NCI-H748 (cell line): ENCODE data around the gene CHD6.

Source experiments
- DNase-seq: peaks from one replicate; lab custom pipeline; 2025; ENCODE audit not compliant: unreplicated experiment; lab: John Stamatoyannopoulos, UW

CHD6 gene

GRCh38 chr20:41592516-41593216, 25.5 kb downstream of the CHD6 start:
- no peak for DNase-seq

- DNase-seq, result no peak
Observed at GRCh38 chr20:41587956-41588355, 30.2 kb downstream of the CHD6 start.

GRCh38 chr20:41587523-41587922, 30.7 kb downstream of the CHD6 start:
- DNase-seq, result no peak

- DNase-seq, result no peak
Observed at GRCh38 chr20:41586772-41587171, 31.4 kb downstream of the CHD6 start.

GRCh38 chr20:41580350-41580749, 37.8 kb downstream of the CHD6 start:
- DNase-seq, result no peak

GRCh38 chr20:41577129-41578009, 40.8 kb downstream of the CHD6 start:
- no peak for DNase-seq

- DNase-seq, result no peak
Observed at GRCh38 chr20:41575412-41575811, 42.8 kb downstream of the CHD6 start.

- no peak for DNase-seq
Observed at GRCh38 chr20:41574802-41575389, 43.3 kb downstream of the CHD6 start.

GRCh38 chr20:41573955-41574354, 44.2 kb downstream of the CHD6 start:
- DNase-seq, result no peak

GRCh38 chr20:41572010-41572572, 46.1 kb downstream of the CHD6 start:
- DNase-seq, result peak; percentile 29

GRCh38 chr20:41571006-41571405, 47.2 kb downstream of the CHD6 start:
- no peak for DNase-seq

GRCh38 chr20:41570557-41570956, 47.6 kb downstream of the CHD6 start:
- no peak for DNase-seq

GRCh38 chr20:41567615-41568014, 50.6 kb downstream of the CHD6 start:
- no peak for DNase-seq

- DNase-seq, result no peak
Observed at GRCh38 chr20:41566896-41567527, 51.2 kb downstream of the CHD6 start.

GRCh38 chr20:41563087-41563486, 55.1 kb downstream of the CHD6 start:
- no peak for DNase-seq

GRCh38 chr20:41560970-41561369, 57.2 kb downstream of the CHD6 start:
- no peak for DNase-seq

- DNase-seq, result no peak
Observed at GRCh38 chr20:41559658-41560057, 58.5 kb downstream of the CHD6 start.

GRCh38 chr20:41553142-41553879, 64.9 kb downstream of the CHD6 start:
- DNase-seq, result no peak

- DNase-seq, result no peak
Observed at GRCh38 chr20:41552295-41553068, 65.7 kb downstream of the CHD6 start.
